Measurements from ENCODE around the gene FMN1.
A peak's percentile ranks its signal among the peaks of the same experiment; 100 is the strongest.

FMN1 gene

GRCh38 chr15:32729700-32730395 is 464.7 kb downstream of the FMN1 start:
- no peak for DNase-seq (ENCODE audit: low spot score)

- no peak for DNase-seq (ENCODE audit: low spot score)
Observed at GRCh38 chr15:32723171-32723948, 471.2 kb downstream of the FMN1 start.

GRCh38 chr15:32722136-32722535 is 472.4 kb downstream of the FMN1 start:
- no peak for DNase-seq (ENCODE audit: low spot score)

GRCh38 chr15:32721596-32721995 is 472.9 kb downstream of the FMN1 start:
- no peak for DNase-seq (ENCODE audit: low spot score)

- DNase-seq (ENCODE audit: low spot score): no peak
Observed at GRCh38 chr15:32718821-32719716, 475.4 kb downstream of the FMN1 start.

GRCh38 chr15:32718227-32718820 is 476.2 kb downstream of the FMN1 start:
- DNase-seq (ENCODE audit: low spot score): peak; percentile 34

GRCh38 chr15:32717426-32718226 is 476.9 kb downstream of the FMN1 start, which contains the start of gene GREM1:
GREM1 (plus strand) TSS chr15:32718004; CDS start chr15:32730691, 12,687 bp downstream.
- peak; percentile 81 for DNase-seq (ENCODE audit: low spot score)

- no peak for DNase-seq (ENCODE audit: low spot score)
Observed at GRCh38 chr15:32716915-32717425, 477.5 kb downstream of the FMN1 start.

GRCh38 chr15:32716216-32716914 is 478.1 kb downstream of the FMN1 start:
- DNase-seq (ENCODE audit: low spot score): no peak

All from AG08396 (cell line).